ENCODE results near the gene UROC1. TPM values are rescaled to one million over a fixed set of nuclear protein-coding genes. Genes with fewer than 3 reads are reported as not detected.
"Not testable (repeated sequence)": the region's sequence is repeated elsewhere in the genome, so short reads cannot be mapped to it uniquely, and the experiment has no call there.

The UROC1 gene
- total and polyA plus RNA-seq, 5 donors from 2014 or later: not detected

GRCh38 chr3:126538316-126538715 lies 20.7 kb upstream of the UROC1 start:
- no peak overlapping the region for H3K4me3 ChIP-seq (ENCODE audit: low read depth, low read length)
- H3K27me3 Mint-ChIP-seq: no peaks in the 10 kb centered on the region
- no peak overlapping the region for H3K27ac ChIP-seq (ENCODE audit: insufficient read depth, low read length, poor library complexity, severe bottlenecking)
- no peak overlapping the region for H3K4me3 Mint-ChIP-seq
- H3K36me3 Mint-ChIP-seq: no peaks in the 10 kb centered on the region
- H3K27ac Mint-ChIP-seq: no peak overlapping the region
- ATAC-seq (ENCODE audit: low read depth in 2 of 2) (no peak), DNase-seq (no peak)
- no peaks in the 10 kb centered on the region for H3K36me3 ChIP-seq (ENCODE audit: control insufficient read depth, insufficient read depth, low read length)
- no peaks in the 10 kb centered on the region for H3K4me1 ChIP-seq (ENCODE audit: control insufficient read depth, insufficient read depth, low read length, poor library complexity, severe bottlenecking)
- no peaks in the 10 kb centered on the region for H3K27me3 ChIP-seq (ENCODE audit: control insufficient read depth, insufficient read depth, low read length)
- H3K4me1 Mint-ChIP-seq: peaks cover 0 to 4% (median 1%) of the 10 kb centered on the region in 4 donors
- peaks cover 0 to 2% (median 0%) of the 10 kb centered on the region in 7 donors for H3K9me3 Mint-ChIP-seq
- H3K9me3 ChIP-seq (ENCODE audit: control insufficient read depth in 2 of 2, low read length in 2 of 2): no peaks in the 10 kb centered on the region

DNA sequence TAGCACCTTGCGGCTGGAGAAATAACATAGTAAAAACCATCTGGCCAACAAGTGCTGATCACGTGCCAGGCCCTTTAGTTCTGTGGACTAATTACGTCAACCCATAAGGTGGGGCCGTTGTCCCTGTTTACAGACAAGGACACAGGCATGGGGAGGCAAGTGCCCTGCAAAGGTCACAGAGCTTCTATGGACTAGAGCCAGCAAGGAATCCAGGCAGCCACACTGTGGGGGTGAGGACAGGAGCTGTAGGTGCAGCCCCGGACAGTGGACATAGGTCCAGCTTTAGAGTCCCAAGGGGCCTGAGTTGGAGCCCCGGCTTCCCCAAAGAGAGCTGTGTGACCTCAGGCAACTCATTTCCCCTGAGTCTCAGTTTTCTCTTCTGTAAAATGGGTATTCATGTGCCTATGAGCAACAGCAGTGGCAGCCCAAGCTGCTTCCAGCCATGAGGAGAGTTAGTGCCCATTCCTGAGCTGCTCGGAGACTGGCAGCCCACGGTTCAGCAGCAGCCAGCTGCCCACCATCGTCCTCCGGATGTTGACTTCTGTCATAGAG lies 20.2 kb upstream of the UROC1 start:
- Mint-ChIP-seq H3K4me1 (peaks cover 0 to 4% (median 1%) of the 10 kb centered on the region in 4 donors), H3K4me3 (no peak overlapping the region), H3K9me3 (no peaks in the 10 kb centered on the region), H3K27me3 (no peaks in the 10 kb centered on the region), H3K36me3 (no peaks in the 10 kb centered on the region), H3K27ac (no peak overlapping the region)
- H3K4me3 ChIP-seq (ENCODE audit: low read depth, low read length): no peak overlapping the region
- no peak overlapping the region for H3K27ac ChIP-seq (ENCODE audit: insufficient read depth, low read length, poor library complexity, severe bottlenecking)
- H3K27me3 ChIP-seq (ENCODE audit: control insufficient read depth, insufficient read depth, low read length): no peaks in the 10 kb centered on the region
- DNase-seq (no peak), ATAC-seq (ENCODE audit: low read depth in 2 of 2) (no peak)
- no peaks in the 10 kb centered on the region for H3K9me3 ChIP-seq (ENCODE audit: control insufficient read depth in 2 of 2, low read length in 2 of 2)
- H3K4me1 ChIP-seq (ENCODE audit: control insufficient read depth, insufficient read depth, low read length, poor library complexity, severe bottlenecking): no peaks in the 10 kb centered on the region
- H3K36me3 ChIP-seq (ENCODE audit: control insufficient read depth, insufficient read depth, low read length): no peaks in the 10 kb centered on the region

DNA sequence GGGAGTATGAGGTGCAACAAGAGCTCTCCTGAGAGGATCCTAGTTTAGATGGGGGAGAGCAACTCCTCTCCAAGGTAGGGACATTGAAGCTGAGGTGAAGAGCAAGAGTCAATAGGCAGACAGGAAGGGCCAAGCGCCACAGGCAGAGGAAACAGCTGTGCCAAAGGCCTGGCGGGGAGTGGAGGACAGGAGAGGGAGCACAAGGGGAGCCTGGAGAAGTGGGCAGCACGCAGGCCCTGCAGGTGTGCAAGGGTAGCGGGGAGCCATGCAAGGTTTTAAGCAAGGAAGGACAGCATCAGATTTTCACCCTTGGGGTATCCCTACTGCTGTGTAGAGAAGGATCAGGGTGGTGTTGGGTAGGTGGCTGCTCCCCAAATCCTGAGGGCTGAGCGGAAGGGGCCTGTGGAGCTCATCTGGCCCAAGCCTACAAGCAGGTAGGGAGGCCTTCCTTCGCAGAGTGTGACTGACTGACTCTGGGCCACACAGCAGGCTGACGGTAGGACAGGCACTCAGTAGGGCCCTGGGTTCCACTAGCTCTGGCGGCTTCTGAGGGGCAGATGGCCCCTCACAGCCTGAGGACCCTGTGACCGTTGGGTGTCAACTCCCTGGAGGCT lies 19.6 kb upstream of the UROC1 start:
- H3K4me3 ChIP-seq (ENCODE audit: low read depth, low read length): no peak overlapping the region
- no peak overlapping the region for H3K27ac ChIP-seq (ENCODE audit: insufficient read depth, low read length, poor library complexity, severe bottlenecking)
- no peaks in the 10 kb centered on the region for H3K9me3 Mint-ChIP-seq
- ATAC-seq (ENCODE audit: low read depth in 2 of 2) (no peak), DNase-seq (no peak)
- no peaks in the 10 kb centered on the region for H3K27me3 Mint-ChIP-seq
- H3K27me3 ChIP-seq (ENCODE audit: control insufficient read depth, insufficient read depth, low read length): no peaks in the 10 kb centered on the region
- no peak overlapping the region for H3K27ac Mint-ChIP-seq
- no peaks in the 10 kb centered on the region for H3K36me3 ChIP-seq (ENCODE audit: control insufficient read depth, insufficient read depth, low read length)
- no peaks in the 10 kb centered on the region for H3K36me3 Mint-ChIP-seq
- peaks cover 0 to 4% (median 1%) of the 10 kb centered on the region in 4 donors for H3K4me1 Mint-ChIP-seq
- H3K4me1 ChIP-seq (ENCODE audit: control insufficient read depth, insufficient read depth, low read length, poor library complexity, severe bottlenecking): no peaks in the 10 kb centered on the region
- no peak overlapping the region for H3K4me3 Mint-ChIP-seq
- H3K9me3 ChIP-seq (ENCODE audit: control insufficient read depth in 2 of 2, low read length in 2 of 2): no peaks in the 10 kb centered on the region

GRCh38 chr3:126536126-126536525 lies 18.6 kb upstream of the UROC1 start:
- H3K4me3 Mint-ChIP-seq: no peak overlapping the region
- no peaks in the 10 kb centered on the region for H3K9me3 Mint-ChIP-seq
- H3K4me1 Mint-ChIP-seq: peaks cover 0 to 4% (median 1%) of the 10 kb centered on the region in 4 donors
- no peak overlapping the region for H3K27ac Mint-ChIP-seq
- no peak overlapping the region for H3K27ac ChIP-seq (ENCODE audit: insufficient read depth, low read length, poor library complexity, severe bottlenecking)
- no peaks in the 10 kb centered on the region for H3K27me3 ChIP-seq (ENCODE audit: control insufficient read depth, insufficient read depth, low read length)
- no peaks in the 10 kb centered on the region for H3K27me3 Mint-ChIP-seq
- no peaks in the 10 kb centered on the region for H3K36me3 ChIP-seq (ENCODE audit: control insufficient read depth, insufficient read depth, low read length)
- H3K9me3 ChIP-seq (ENCODE audit: control insufficient read depth in 2 of 2, low read length in 2 of 2): no peaks in the 10 kb centered on the region
- no peaks in the 10 kb centered on the region for H3K4me1 ChIP-seq (ENCODE audit: control insufficient read depth, insufficient read depth, low read length, poor library complexity, severe bottlenecking)
- H3K4me3 ChIP-seq (ENCODE audit: low read depth, low read length): no peak overlapping the region
- DNase-seq: no peak
- H3K36me3 Mint-ChIP-seq: no peaks in the 10 kb centered on the region
- ATAC-seq (ENCODE audit: low read depth in 2 of 2): no peak

DNA sequence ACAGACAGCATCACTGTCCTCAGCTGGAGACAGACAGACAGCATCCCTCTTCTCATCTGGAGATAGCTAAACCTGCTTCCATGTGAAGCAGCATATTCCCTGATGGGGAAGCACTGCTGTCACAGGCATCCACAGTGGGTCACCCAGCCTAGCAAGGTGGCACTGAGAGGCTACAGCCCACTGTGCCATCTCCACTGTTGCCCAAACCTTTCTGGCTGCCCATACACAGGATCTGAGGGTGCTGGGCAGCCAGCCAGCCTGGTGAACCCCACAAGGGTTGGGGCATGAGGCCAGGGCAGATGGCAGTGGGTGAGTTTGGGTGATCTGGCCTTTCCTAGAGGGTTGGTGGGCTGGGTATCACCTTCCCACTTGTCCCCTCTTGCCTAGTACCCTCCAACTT lies 18.1 kb upstream of the UROC1 start:
- no peak for DNase-seq
- H3K27ac Mint-ChIP-seq: no peak overlapping the region
- H3K9me3 ChIP-seq (ENCODE audit: control insufficient read depth in 2 of 2, low read length in 2 of 2): no peaks in the 10 kb centered on the region

DNA sequence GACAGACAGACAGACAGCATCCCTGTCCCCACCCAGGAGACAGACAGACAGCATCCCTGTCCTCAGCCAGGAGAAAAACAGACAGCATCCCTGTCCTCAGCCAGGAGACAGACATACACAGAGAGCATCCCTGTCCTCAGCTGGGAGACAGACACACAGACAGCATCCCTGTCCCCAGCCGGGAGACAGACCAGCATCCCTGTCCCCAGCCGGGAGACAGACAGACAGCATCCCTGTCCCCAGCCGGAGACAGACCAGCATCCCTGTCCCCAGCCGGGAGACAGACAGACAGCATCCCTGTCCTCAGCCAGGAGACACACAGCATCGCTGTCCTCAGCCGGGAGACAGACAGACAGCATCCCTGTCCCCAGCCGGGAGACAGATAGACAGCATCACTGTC lies 17.1 kb upstream of the UROC1 start:
- H3K4me3 Mint-ChIP-seq; H3K27me3 Mint-ChIP-seq; H3K36me3 Mint-ChIP-seq; H3K9me3 ChIP-seq (ENCODE audit: control insufficient read depth in 2 of 2, low read length in 2 of 2); H3K36me3 ChIP-seq (ENCODE audit: control insufficient read depth, insufficient read depth, low read length); ATAC-seq (ENCODE audit: low read depth in 2 of 2); H3K4me3 ChIP-seq (ENCODE audit: low read depth, low read length); DNase-seq; H3K4me1 ChIP-seq (ENCODE audit: control insufficient read depth, insufficient read depth, low read length, poor library complexity, severe bottlenecking); H3K4me1 Mint-ChIP-seq; H3K27me3 ChIP-seq (ENCODE audit: control insufficient read depth, insufficient read depth, low read length); H3K9me3 Mint-ChIP-seq; H3K27ac ChIP-seq (ENCODE audit: insufficient read depth, low read length, poor library complexity, severe bottlenecking): not testable (repeated sequence)
- peak overlapping the region in 1 of 3 donors; percentile 24 for H3K27ac Mint-ChIP-seq

More for the DNA sequence above, 18.1 kb upstream of the UROC1 start:
- H3K4me3 ChIP-seq (ENCODE audit: low read depth, low read length): no peak overlapping the region
- H3K4me1 ChIP-seq (ENCODE audit: control insufficient read depth, insufficient read depth, low read length, poor library complexity, severe bottlenecking): no peaks in the 10 kb centered on the region
- ATAC-seq (ENCODE audit: low read depth in 2 of 2): no peak
- H3K4me1 Mint-ChIP-seq: peaks cover 0 to 4% (median 0%) of the 10 kb centered on the region in 4 donors
- no peaks in the 10 kb centered on the region for H3K27me3 ChIP-seq (ENCODE audit: control insufficient read depth, insufficient read depth, low read length)
- H3K36me3 ChIP-seq (ENCODE audit: control insufficient read depth, insufficient read depth, low read length): no peaks in the 10 kb centered on the region
- H3K4me3 Mint-ChIP-seq: no peak overlapping the region
- H3K27me3 Mint-ChIP-seq: no peaks in the 10 kb centered on the region
- no peaks in the 10 kb centered on the region for H3K36me3 Mint-ChIP-seq
- H3K9me3 Mint-ChIP-seq: no peaks in the 10 kb centered on the region
- no peak overlapping the region for H3K27ac ChIP-seq (ENCODE audit: insufficient read depth, low read length, poor library complexity, severe bottlenecking)

DNA sequence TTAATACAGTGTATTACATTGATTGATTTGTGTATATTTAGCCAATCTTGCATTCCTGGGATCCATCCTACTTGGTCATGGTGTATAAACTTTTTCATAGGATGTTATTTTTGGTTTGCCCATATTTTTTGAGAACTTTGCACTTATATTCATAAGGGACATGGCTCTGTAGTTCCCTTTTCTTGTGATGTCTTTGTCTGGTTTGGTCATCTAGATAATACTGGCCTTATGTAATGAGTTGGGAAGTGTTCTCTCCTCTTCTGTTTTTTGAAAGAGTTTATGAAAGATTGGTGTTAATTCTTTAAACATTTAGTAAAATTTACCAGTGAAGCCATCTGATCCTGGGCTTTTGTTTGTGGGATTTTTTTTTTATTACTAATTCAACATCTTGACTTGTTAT lies 15.9 kb upstream of the UROC1 start:
- Histone ChIP-seq H3K27ac (ENCODE audit: insufficient read depth, low read length, poor library complexity, severe bottlenecking) (no peak overlapping the region), H3K9me3 (ENCODE audit: control insufficient read depth in 2 of 2, low read length in 2 of 2) (no peaks in the 10 kb centered on the region), H3K4me3 (ENCODE audit: low read depth, low read length) (no peak overlapping the region), H3K4me1 (ENCODE audit: control insufficient read depth, insufficient read depth, low read length, poor library complexity, severe bottlenecking) (no peaks in the 10 kb centered on the region), H3K36me3 (ENCODE audit: control insufficient read depth, insufficient read depth, low read length) (no peaks in the 10 kb centered on the region), H3K27me3 (ENCODE audit: control insufficient read depth, insufficient read depth, low read length) (no peaks in the 10 kb centered on the region)
- no peak overlapping the region for H3K4me3 Mint-ChIP-seq
- ATAC-seq (ENCODE audit: low read depth in 2 of 2) (no peak), DNase-seq (no peak)
- no peaks in the 10 kb centered on the region for H3K27me3 Mint-ChIP-seq
- peaks cover 0 to 2% (median 0%) of the 10 kb centered on the region in 7 donors for H3K9me3 Mint-ChIP-seq
- H3K36me3 Mint-ChIP-seq: no peaks in the 10 kb centered on the region
- no peaks in the 10 kb centered on the region for H3K4me1 Mint-ChIP-seq
- no peak overlapping the region for H3K27ac Mint-ChIP-seq

GRCh38 chr3:126531051-126531330 lies 13.4 kb upstream of the UROC1 start:
- Mint-ChIP-seq H3K4me3 (no peak overlapping the region), H3K9me3 (peaks cover 0 to 2% (median 0%) of the 10 kb centered on the region in 7 donors), H3K27me3 (no peaks in the 10 kb centered on the region), H3K27ac (no peak overlapping the region), H3K36me3 (no peaks in the 10 kb centered on the region), H3K4me1 (no peaks in the 10 kb centered on the region)
- H3K4me3 ChIP-seq (ENCODE audit: low read depth, low read length): no peak overlapping the region
- DNase-seq (no peak), ATAC-seq (ENCODE audit: low read depth in 2 of 2) (no peak)
- no peaks in the 10 kb centered on the region for H3K27me3 ChIP-seq (ENCODE audit: control insufficient read depth, insufficient read depth, low read length)
- no peak overlapping the region for H3K27ac ChIP-seq (ENCODE audit: insufficient read depth, low read length, poor library complexity, severe bottlenecking)
- H3K9me3 ChIP-seq (ENCODE audit: control insufficient read depth in 2 of 2, low read length in 2 of 2): no peaks in the 10 kb centered on the region
- no peaks in the 10 kb centered on the region for H3K4me1 ChIP-seq (ENCODE audit: control insufficient read depth, insufficient read depth, low read length, poor library complexity, severe bottlenecking)
- no peaks in the 10 kb centered on the region for H3K36me3 ChIP-seq (ENCODE audit: control insufficient read depth, insufficient read depth, low read length)

Data from CD4-positive, CD25-positive, alpha-beta regulatory T cell (primary cell).